Activated naive CD4-positive, alpha-beta T cell treated with anti-CD3 and anti-CD28 coated beads, Interleukin-2, amount 10 ng/mL, durations not matched to agents 7 days and 5 days (primary cell): ENCODE results near the gene INHBA.

Source experiments
- CTCF ChIA-PET: fragments of 350-600 bp; sonication (Branson Sonifier 250); formaldehyde crosslinking; loops from one replicate; lab custom pipeline; 2021; ENCODE audit warnings: antibody characterized with exemption; lab: Charles Lee
- DNase-seq: peaks from one replicate; pipeline ENCODE4 v3.0.0-alpha.2; 2020
- H3K27ac Mint-ChIP-seq: one replicate; pipeline ENCODE4 v1.8.0; 2021; ENCODE audit warnings: mild to moderate bottlenecking, moderate library complexity, mixed read lengths
- H3K27me3 Mint-ChIP-seq: one replicate; pipeline ENCODE4 v1.8.0; 2021; ENCODE audit warnings: mild to moderate bottlenecking, mixed read lengths
- H3K36me3 Mint-ChIP-seq: one replicate; pipeline ENCODE4 v1.8.0; 2021; ENCODE audit warnings: mixed read lengths
- H3K4me1 Mint-ChIP-seq: one replicate; pipeline ENCODE4 v1.8.0; 2021; ENCODE audit warnings: mixed read lengths
- H3K4me3 Mint-ChIP-seq: one replicate; pipeline ENCODE4 v1.8.0; 2021; ENCODE audit warnings: mild to moderate bottlenecking, moderate library complexity, mixed read lengths
- H3K9me3 Mint-ChIP-seq: one replicate; pipeline ENCODE4 v1.8.0; 2021; ENCODE audit warnings: mixed read lengths

Gene INHBA

GRCh38 chr7:41641011-41641664 is 61.8 kb downstream of the INHBA start:
- Mint-ChIP-seq H3K27me3 (no peaks in the 10 kb centered on the region), H3K9me3 (no peaks in the 10 kb centered on the region), H3K4me3 (no peak overlapping the region), H3K4me1 (no peaks in the 10 kb centered on the region), H3K27ac (no peak overlapping the region), H3K36me3 (no peaks in the 10 kb centered on the region)
- CTCF ChIA-PET = no interaction called here
- DNase-seq = no peak

GRCh38 chr7:41640487-41640886 is 62.4 kb downstream of the INHBA start:
- no peaks in the 10 kb centered on the region for H3K27me3 Mint-ChIP-seq
- H3K36me3 Mint-ChIP-seq = no peaks in the 10 kb centered on the region
- no peak overlapping the region for H3K27ac Mint-ChIP-seq
- no peaks in the 10 kb centered on the region for H3K4me1 Mint-ChIP-seq
- DNase-seq = no peak
- no peaks in the 10 kb centered on the region for H3K9me3 Mint-ChIP-seq
- no peak overlapping the region for H3K4me3 Mint-ChIP-seq
- CTCF ChIA-PET = no interaction called here

GRCh38 chr7:41637049-41637448 is 65.8 kb downstream of the INHBA start:
- Mint-ChIP-seq H3K4me1 (no peaks in the 10 kb centered on the region), H3K27me3 (no peaks in the 10 kb centered on the region), H3K9me3 (peaks cover 3% of the 10 kb centered on the region), H3K4me3 (no peak overlapping the region), H3K36me3 (no peaks in the 10 kb centered on the region), H3K27ac (no peak overlapping the region)
- DNase-seq = no peak
- CTCF ChIA-PET = no interaction called here
